Measurements from ENCODE around the gene CES1.
A peak's percentile ranks its signal among the peaks of the same experiment; 100 is the strongest.
"Not testable (repeated sequence)": the region's sequence is repeated elsewhere in the genome, so short reads cannot be mapped to it uniquely, and the experiment has no call there.

Gene CES1

GRCh38 chr16:55782793-55783091 is 50.2 kb downstream of the CES1 start:
- not testable (repeated sequence) for DNase-seq

- DNase-seq = not testable (repeated sequence)
Measured at GRCh38 chr16:55782091-55782792, 50.7 kb downstream of the CES1 start.

- not testable (repeated sequence) for DNase-seq
Measured at GRCh38 chr16:55781456-55781855, 51.4 kb downstream of the CES1 start.

- DNase-seq = not testable (repeated sequence)
Measured at GRCh38 chr16:55780095-55780407, 52.8 kb downstream of the CES1 start.

- DNase-seq = no peak
Measured at GRCh38 chr16:55779402-55780094, 53.3 kb downstream of the CES1 start.

- no peak for DNase-seq
Measured at GRCh38 chr16:55778757-55779156, 54.1 kb downstream of the CES1 start.

GRCh38 chr16:55775857-55776256 is 57.0 kb downstream of the CES1 start:
- DNase-seq = no peak

- DNase-seq = peak; percentile 3
Measured at GRCh38 chr16:55773859-55774549, 58.9 kb downstream of the CES1 start.

GRCh38 chr16:55765161-55765560 is 67.7 kb downstream of the CES1 start:
- no peak for DNase-seq

GRCh38 chr16:55760310-55761001 is 72.4 kb downstream of the CES1 start:
- DNase-seq = no peak

- not testable (repeated sequence) for DNase-seq
Measured at GRCh38 chr16:55759965-55760309, 73.0 kb downstream of the CES1 start.

GRCh38 chr16:55757595-55758527 is 75.0 kb downstream of the CES1 start:
- not testable (repeated sequence) for DNase-seq

GRCh38 chr16:55756963-55757362 is 75.9 kb downstream of the CES1 start:
- DNase-seq = no peak

GRCh38 chr16:55754056-55754455 is 78.8 kb downstream of the CES1 start:
- DNase-seq = no peak

GRCh38 chr16:55753145-55753631 is 79.7 kb downstream of the CES1 start:
- DNase-seq = not testable (repeated sequence)

All from fibroblast of skin of right biceps (primary cell).